GM19463 (cell line): ENCODE measurements around the gene RFC2.
"Not testable (repeated sequence)": the region's sequence is repeated elsewhere in the genome, so short reads cannot be mapped to it uniquely, and the experiment has no call there.

Experiments
- ATAC-seq: cut with Tn5 transposase; IDR thresholded peaks from one replicate; pipeline ENCODE4 v1.9.1; 2021; ENCODE audit warnings: mild to moderate bottlenecking, moderate library complexity; ENCODE audit not compliant: unreplicated experiment

Gene RFC2

GRCh38 chr7:74220229-74220628, 34.0 kb downstream of the RFC2 start:
- ATAC-seq, result no peak

GRCh38 chr7:74219416-74219815, 34.8 kb downstream of the RFC2 start:
- ATAC-seq, result no peak

GRCh38 chr7:74218343-74218698, 35.9 kb downstream of the RFC2 start:
- ATAC-seq, result no peak

- ATAC-seq, result peak; percentile 49
Observed at GRCh38 chr7:74217455-74218342, 36.5 kb downstream of the RFC2 start.

- no peak for ATAC-seq
Observed at GRCh38 chr7:74216361-74216761, 37.8 kb downstream of the RFC2 start.

GRCh38 chr7:74215921-74216320, 38.3 kb downstream of the RFC2 start:
- ATAC-seq, result no peak

- ATAC-seq, result no peak
Observed at GRCh38 chr7:74214816-74215630, 39.2 kb downstream of the RFC2 start.

GRCh38 chr7:74212661-74213060, 41.5 kb downstream of the RFC2 start:
- ATAC-seq, result no peak

GRCh38 chr7:74208241-74208640, 46.0 kb downstream of the RFC2 start:
- ATAC-seq, result not testable (repeated sequence)

GRCh38 chr7:74207586-74207985, 46.6 kb downstream of the RFC2 start:
- ATAC-seq, result no peak

GRCh38 chr7:74206589-74207120, 47.5 kb downstream of the RFC2 start:
- ATAC-seq, result peak; percentile 32

- ATAC-seq, result not testable (repeated sequence)
Observed at GRCh38 chr7:74206052-74206451, 48.1 kb downstream of the RFC2 start.

GRCh38 chr7:74203956-74204618, 50.1 kb downstream of the RFC2 start:
- ATAC-seq, result no peak

- ATAC-seq, result no peak
Observed at GRCh38 chr7:74202841-74203556, 51.2 kb downstream of the RFC2 start.

- ATAC-seq, result no peak
Observed at GRCh38 chr7:74199551-74200355, 54.4 kb downstream of the RFC2 start.

GRCh38 chr7:74197449-74198124, 56.6 kb downstream of the RFC2 start:
- ATAC-seq, result no peak

GRCh38 chr7:74195968-74196654, 58.1 kb downstream of the RFC2 start:
- not testable (repeated sequence) for ATAC-seq

GRCh38 chr7:74195139-74195860, 58.9 kb downstream of the RFC2 start:
- ATAC-seq, result not testable (repeated sequence)
